Measurements from ENCODE around the gene CD82.

Gene CD82

DNA sequence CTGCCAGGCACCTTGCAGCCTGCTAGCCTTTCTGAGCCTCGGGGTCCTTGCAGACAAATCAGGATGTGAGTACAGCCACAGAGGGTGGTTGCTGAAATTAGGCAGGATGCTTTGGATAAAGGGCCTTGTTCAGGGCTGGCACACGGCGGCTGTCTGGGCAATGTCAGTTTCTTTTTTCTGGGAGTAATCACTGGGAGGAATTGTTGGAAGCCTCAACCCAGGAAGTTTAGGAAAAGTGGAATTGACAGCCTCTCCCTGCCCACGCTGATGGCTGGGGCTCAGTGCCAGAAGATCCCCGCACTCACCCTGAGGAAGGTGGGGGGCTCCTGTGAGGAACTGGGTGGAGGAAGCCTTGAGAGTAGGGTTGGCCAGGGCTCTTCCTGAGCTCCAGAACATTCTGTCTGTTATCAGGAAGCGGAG lies 37.4 kb downstream of the CD82 start:
- TF ChIP-seq, protein P1, sequence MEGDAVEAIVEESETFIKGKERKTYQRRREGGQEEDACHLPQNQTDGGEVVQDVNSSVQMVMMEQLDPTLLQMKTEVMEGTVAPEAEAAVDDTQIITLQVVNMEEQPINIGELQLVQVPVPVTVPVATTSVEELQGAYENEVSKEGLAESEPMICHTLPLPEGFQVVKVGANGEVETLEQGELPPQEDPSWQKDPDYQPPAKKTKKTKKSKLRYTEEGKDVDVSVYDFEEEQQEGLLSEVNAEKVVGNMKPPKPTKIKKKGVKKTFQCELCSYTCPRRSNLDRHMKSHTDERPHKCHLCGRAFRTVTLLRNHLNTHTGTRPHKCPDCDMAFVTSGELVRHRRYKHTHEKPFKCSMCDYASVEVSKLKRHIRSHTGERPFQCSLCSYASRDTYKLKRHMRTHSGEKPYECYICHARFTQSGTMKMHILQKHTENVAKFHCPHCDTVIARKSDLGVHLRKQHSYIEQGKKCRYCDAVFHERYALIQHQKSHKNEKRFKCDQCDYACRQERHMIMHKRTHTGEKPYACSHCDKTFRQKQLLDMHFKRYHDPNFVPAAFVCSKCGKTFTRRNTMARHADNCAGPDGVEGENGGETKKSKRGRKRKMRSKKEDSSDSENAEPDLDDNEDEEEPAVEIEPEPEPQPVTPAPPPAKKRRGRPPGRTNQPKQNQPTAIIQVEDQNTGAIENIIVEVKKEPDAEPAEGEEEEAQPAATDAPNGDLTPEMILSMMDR (IDR thresholded peaks at IDR 0.05), result no peak
- DNase-seq (ENCODE audit: low spot score), result no peak
- H3K4me3 ChIP-seq, result no peak overlapping the region
- peak overlapping the region; percentile 65 to 78 for H3K27ac ChIP-seq

DNA sequence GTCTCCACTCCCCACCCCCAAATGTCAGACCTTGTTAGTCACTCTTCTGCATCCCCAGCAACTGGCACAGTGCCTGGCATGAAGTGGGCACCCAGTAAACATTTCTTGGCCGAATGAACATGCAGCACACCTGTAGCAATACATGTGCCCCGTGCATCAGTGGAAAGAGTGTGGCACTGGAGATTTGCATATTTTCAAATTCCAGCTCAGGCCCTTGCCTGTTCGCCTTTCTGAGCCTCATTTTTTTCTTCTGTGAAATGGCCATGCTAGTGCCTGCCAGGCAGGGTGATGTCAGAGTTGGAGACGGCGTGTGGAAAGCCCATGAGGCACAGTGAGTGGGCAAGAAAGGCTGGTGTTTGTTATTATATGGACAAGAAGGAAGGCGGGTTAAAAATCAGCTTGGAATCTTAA lies 38.7 kb downstream of the CD82 start:
- Histone ChIP-seq H3K27ac (peak overlapping the region; percentile 65 to 78), H3K4me3 (no peak overlapping the region)
- TF ChIP-seq, protein P1 (IDR thresholded peaks at IDR 0.05), result no peak
- DNase-seq (ENCODE audit: low spot score), result no peak

DNA sequence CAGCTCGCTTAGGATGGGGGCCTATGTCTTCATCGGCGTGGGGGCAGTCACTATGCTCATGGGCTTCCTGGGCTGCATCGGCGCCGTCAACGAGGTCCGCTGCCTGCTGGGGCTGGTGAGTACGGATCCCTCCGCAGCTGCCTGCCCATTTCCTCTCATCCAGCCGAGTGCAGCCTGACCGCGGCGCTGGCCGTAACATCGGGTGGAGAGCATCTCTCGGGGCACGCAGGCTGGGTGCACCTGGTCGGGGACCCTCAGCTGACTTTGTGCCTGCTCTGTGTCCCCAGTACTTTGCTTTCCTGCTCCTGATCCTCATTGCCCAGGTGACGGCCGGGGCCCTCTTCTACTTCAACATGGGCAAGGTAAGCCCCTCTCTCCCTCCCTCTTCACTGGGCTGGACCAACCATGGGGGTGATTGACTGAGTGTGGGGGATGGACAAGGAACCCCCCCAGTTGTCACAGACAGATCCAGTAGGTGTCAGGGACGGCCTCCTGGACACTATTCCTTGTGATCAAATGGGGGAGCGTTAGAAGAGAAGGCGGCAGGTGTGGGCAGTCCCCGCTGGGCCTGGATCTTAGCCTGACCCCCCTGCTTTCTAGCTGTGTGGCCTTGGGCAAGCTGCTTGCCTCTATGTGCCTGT lies 39.7 kb downstream of the CD82 start:
- H3K4me3 ChIP-seq, result no peak overlapping the region
- DNase-seq (ENCODE audit: low spot score), result no peak
- TF ChIP-seq, protein P1 (IDR thresholded peaks at IDR 0.05), result no peak
- H3K27ac ChIP-seq, result peak overlapping the region; percentile 65 to 78

DNA sequence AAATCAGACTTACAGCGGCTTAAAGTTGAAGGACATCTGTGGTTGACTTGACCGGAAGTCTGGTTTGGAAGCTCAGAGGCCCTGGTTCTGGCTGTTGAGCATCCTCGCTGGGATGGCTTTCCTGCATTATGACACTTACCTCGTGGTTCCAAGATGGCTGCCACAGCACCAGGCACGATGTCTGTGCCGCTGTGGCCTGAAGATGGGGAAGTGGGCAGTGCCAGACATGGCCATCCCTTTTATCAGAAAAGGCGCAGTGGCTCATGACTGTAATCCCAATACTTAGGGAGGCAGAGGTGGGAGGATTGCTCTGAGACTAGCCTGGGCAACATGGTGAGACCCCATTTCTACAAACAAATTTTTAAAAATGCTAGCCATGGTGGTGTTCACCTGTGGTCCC lies 40.5 kb downstream of the CD82 start:
- DNase-seq (ENCODE audit: low spot score), result no peak
- no peak overlapping the region for H3K4me3 ChIP-seq
- TF ChIP-seq, protein P1 (IDR thresholded peaks at IDR 0.05), result no peak
- no peak overlapping the region for H3K27ac ChIP-seq

DNA sequence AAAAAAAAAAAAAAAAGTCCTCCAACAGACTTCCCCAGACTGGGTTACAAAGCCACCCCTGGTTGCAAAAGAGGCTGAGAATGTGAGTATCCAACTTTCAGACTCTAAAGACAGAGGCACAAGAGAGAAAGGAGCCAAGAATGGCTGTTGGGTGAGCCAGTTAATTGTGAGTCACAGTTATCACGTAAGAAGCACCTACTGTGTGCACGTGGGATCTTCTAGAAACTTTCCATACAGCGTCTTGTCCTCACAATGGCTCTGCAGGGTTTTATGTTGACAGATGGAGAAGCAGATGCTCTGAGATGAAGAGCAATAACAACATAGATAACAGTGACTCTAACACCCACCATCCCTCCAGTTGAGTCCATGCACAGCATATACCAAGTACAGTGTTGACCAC lies 41.0 kb downstream of the CD82 start:
- DNase-seq (ENCODE audit: low spot score), result no peak
- H3K4me3 ChIP-seq, result no peak overlapping the region
- no peak overlapping the region for H3K27ac ChIP-seq
- TF ChIP-seq, protein P1 (IDR thresholded peaks at IDR 0.05), result no peak

DNA sequence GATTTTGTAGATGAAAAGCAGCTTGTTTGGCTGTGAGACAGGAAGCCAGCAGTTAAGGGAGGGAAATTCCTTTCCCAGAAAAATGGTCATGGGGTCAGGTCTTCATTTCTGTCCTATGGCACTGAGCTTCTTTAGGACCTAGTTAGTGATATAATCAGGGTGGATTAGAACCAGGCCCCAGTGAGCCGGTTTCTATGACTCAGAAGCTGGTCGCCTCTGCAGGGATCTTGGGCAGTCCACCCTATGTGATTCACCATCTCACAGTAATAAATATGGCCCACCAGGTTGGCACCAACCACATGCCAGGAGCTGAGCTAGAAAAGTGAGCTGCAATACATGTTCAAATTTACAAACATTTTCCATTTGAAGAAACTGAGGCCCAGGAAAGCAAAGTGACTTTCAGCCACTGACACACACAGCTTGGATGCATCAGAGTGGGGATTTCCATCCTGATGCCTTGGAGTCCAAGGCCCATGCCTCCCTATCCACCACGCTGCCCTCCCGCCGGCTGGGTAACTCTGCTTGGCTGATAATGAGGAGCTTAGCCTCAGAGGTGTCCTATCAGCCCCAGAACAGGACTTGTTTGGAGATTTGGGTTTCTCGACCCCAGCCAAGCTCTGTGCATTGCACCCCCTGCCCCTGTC lies 42.0 kb downstream of the CD82 start:
- TF ChIP-seq, protein P1 (IDR thresholded peaks at IDR 0.05), result no peak
- Histone ChIP-seq H3K27ac (peak overlapping the region; percentile 1 to 69), H3K4me3 (no peak overlapping the region)
- DNase-seq (ENCODE audit: low spot score), result no peak

DNA sequence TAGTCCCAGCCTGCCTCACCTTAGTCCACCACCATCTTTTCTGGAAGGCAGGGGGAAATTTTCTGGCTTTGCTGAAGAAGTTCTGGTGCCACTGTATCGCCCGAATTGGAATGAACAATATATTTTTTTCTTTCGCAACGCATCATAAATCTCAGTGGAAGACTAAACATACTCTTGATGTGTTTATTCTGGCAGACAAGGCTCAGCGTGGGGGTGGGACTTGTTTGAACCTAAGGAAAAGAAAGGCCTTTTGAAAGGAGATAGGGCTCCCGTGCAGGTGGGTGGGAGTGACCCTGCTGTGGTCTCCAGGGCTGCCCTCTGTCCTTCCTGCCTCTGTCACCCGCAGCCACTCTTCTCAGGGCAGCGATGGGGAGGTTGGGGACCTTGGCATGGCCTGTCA lies 42.5 kb downstream of the CD82 start:
- TF ChIP-seq, protein P1 (IDR thresholded peaks at IDR 0.05), result no peak
- DNase-seq (ENCODE audit: low spot score), result no peak
- no peak overlapping the region for H3K4me3 ChIP-seq
- peak overlapping the region; percentile 1 to 69 for H3K27ac ChIP-seq

All from coronary artery (tissue), 2 donors.